Smooth muscle cell (in vitro differentiated cells): ENCODE data around the gene RNPEPL1. TPM values are rescaled to one million over a fixed set of nuclear protein-coding genes. Genes with fewer than 3 reads are reported as not detected.

Experiments used
- DNase-seq: peaks from one replicate; lab custom pipeline; 2025; ENCODE audit not compliant: unreplicated experiment; lab: John Stamatoyannopoulos, UW
- H2AFZ ChIP-seq: fragments of 200-600 bp; sonication (generic); 2 replicates; pipeline ENCODE4 v1.6.0; 2016; ENCODE audit warnings: antibody characterized with exemption, low read depth, mild to moderate bottlenecking
- H3F3A ChIP-seq: fragments of 200-600 bp; sonication (generic); 2 replicates; pipeline ENCODE4 v1.6.0; 2017; ENCODE audit warnings: antibody characterized with exemption, low read depth
- H3K27ac ChIP-seq: fragments of 200-600 bp; sonication (generic); 2 replicates; pipeline ENCODE4 v1.5.1; 2016; ENCODE audit warnings: low read depth, mild to moderate bottlenecking
- H3K27me3 ChIP-seq: fragments of 200-600 bp; sonication (generic); 2 replicates; pipeline ENCODE4 v1.6.1; 2016; ENCODE audit warnings: low read depth, mild to moderate bottlenecking
- H3K36me3 ChIP-seq: fragments of 200-600 bp; sonication (generic); 2 replicates; pipeline ENCODE4 v1.5.1; 2016; ENCODE audit warnings: low read depth
- H3K4me1 ChIP-seq: fragments of 200-600 bp; sonication (generic); 2 replicates; pipeline ENCODE4 v1.5.1; 2016; ENCODE audit warnings: low read depth
- H3K4me2 ChIP-seq: fragments of 200-600 bp; sonication (generic); 2 replicates; pipeline ENCODE4 v1.6.0; 2016; ENCODE audit warnings: mild to moderate bottlenecking
- H3K4me3 ChIP-seq: fragments of 200-600 bp; sonication (generic); 2 replicates; pipeline ENCODE4 v1.5.1; 2016; ENCODE audit warnings: mild to moderate bottlenecking
- H3K79me2 ChIP-seq: fragments of 200-600 bp; sonication (generic); 2 replicates; pipeline ENCODE4 v1.6.0; 2016; ENCODE audit warnings: low read depth, mild to moderate bottlenecking
- H3K9ac ChIP-seq: fragments of 200-600 bp; sonication (generic); 2 replicates; pipeline ENCODE4 v1.6.0; 2016; ENCODE audit warnings: low read depth
- H3K9me3 ChIP-seq: fragments of 200-600 bp; sonication (generic); replicated peaks from 2 replicates; pipeline ENCODE4 v1.5.1; 2016; ENCODE audit warnings: low read depth
- H4K20me1 ChIP-seq: fragments of 200-600 bp; sonication (generic); 2 replicates; pipeline ENCODE4 v1.6.0; 2016; ENCODE audit warnings: low read depth
- CTCF ChIP-seq: fragments of 200-600 bp; sonication (generic); IDR thresholded peaks from 2 replicates; pipeline ENCODE4 v1.5.1; 2017; ENCODE audit warnings: borderline replicate concordance, mild to moderate bottlenecking, antibody characterized with exemption; ENCODE audit not compliant: insufficient read depth, poor library complexity, severe bottlenecking
- WGBS: methylation state at CpG from one replicate; pipeline ENCODE4 v1.1.7; 2016; ENCODE audit warnings: low lambda C conversion rate; 5-methylcytosine and 5-hydroxymethylcytosine counted together
- polyA plus RNA-seq: library from polyadenylated mRNA; unstranded; fragments of >200 nt; fragmentation: Nextera tagmentation; extraction: Ambion mirVana; gene quantifications from 2 replicates; pipeline ENCODE4 v1.2.1, GENCODE V29; 2016
- total RNA-seq: library from RNA; depleted of rRNA; stranded (reverse); fragments of >200 nt; gene quantifications from 2 replicates; pipeline ENCODE4 v1.2.3, GENCODE V29; 2014

Gene RNPEPL1
- total and polyA plus RNA-seq, 2 experiments from 2014 or later, result 15.3 to 40.9 TPM

DNA sequence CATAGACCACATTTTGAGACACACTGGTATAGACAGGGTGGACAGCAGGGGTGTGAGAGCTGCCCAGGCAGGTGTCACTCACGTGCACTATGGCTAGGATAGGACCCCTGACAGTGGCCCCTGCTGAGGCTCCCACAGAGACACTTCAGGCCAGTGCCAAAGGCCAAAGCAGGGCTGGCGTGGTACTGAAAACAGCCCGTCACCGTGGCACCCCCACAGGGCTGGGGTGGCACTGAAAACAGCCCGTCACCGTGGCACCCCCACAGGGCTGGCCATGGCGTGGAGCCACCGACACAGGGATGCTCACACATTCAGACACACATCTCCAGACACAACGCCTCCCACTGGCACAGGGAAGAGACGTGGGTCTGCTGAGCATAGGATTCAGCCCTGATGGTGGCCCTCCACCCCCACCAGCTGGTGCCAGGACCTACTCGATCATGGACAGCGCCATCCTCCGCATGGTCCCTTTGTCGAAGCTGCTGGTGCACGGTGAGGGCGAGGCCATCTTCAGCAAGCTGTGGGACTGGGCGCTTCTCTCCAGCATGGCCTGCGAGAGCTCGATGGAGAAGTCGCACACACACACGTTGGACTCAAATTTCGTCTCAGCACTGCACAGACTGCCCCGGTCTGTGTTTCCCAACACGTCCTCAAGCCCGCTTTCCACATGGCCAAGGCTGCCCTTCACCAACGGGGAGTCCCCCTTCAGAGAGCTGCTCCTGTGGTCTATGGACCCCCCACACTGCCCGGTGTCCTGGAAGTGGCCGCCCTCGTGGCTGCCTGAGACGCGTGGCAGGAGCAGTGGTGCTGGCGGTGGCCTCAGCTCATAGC, 44.6 kb upstream of the RNPEPL1 start:
- no peaks in the 10 kb centered on the region for H3K4me1 ChIP-seq

DNA sequence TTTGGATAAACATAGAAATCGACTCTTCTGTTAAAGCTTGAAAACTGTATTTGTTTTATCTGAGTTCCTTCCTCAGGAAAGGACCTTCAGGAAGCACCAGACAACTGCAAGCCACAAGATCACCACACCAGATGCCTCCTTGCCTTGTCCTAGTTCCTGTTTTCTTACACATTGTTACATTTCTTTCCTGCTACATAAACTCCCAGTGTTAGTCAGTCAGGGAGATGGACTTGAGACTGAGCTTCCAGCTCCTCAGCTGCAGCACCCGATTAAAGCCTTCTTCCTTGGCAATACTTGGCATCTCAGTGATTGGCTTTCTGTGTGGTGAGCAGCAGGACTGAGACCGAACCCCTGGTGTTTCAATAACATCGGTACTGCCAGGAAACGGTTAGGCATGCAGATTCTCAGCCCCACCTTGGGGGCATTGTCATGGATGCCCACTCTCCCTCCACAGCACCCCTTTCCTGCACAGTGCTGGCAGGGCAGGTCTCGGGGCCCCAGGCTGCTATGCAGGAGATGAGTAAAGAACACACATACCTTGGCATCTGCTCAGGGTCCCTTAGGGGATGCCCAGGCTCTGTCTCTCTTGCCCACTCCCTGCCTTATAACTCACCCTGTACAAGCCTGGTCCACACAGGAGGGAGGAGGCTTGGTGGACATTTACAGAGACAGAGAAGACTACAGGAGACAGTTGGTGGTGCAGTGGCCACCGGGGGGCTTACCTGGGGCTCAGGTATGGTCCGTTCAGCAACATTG, 43.1 kb upstream of the RNPEPL1 start:
- Histone ChIP-seq H3K4me1 (no peaks in the 10 kb centered on the region), H3K79me2 (no peaks in the 10 kb centered on the region), H3K27ac (no peak overlapping the region), H3F3A (no peaks in the 10 kb centered on the region), H2AFZ (no peak overlapping the region), H3K4me3 (no peak overlapping the region), H3K9me3 (no peaks in the 10 kb centered on the region), H3K9ac (no peak overlapping the region), H3K27me3 (peaks cover 6% of the 10 kb centered on the region), H4K20me1 (no peaks in the 10 kb centered on the region), H3K36me3 (no peaks in the 10 kb centered on the region), H3K4me2 (no peak overlapping the region)
- TF ChIP-seq CTCF, result no peak
- WGBS, result over 99% methylated on average over 7 of the region's 8 CpGs
- no peak for DNase-seq

More for the DNA sequence above, 44.6 kb upstream of the RNPEPL1 start:
- no peak overlapping the region for H3K4me3 ChIP-seq
- H3K36me3 ChIP-seq, result no peaks in the 10 kb centered on the region
- TF ChIP-seq CTCF, result no peak
- no peaks in the 10 kb centered on the region for H4K20me1 ChIP-seq
- no peaks in the 10 kb centered on the region for H3F3A ChIP-seq
- H3K27ac ChIP-seq, result no peak overlapping the region
- H3K9me3 ChIP-seq, result no peaks in the 10 kb centered on the region
- WGBS, result 98% methylated on average over 32 of the region's 32 CpGs
- DNase-seq, result no peak
- no peak overlapping the region for H2AFZ ChIP-seq
- no peak overlapping the region for H3K4me2 ChIP-seq
- no peaks in the 10 kb centered on the region for H3K79me2 ChIP-seq
- no peak overlapping the region for H3K9ac ChIP-seq
- H3K27me3 ChIP-seq, result peaks cover 10% of the 10 kb centered on the region

DNA sequence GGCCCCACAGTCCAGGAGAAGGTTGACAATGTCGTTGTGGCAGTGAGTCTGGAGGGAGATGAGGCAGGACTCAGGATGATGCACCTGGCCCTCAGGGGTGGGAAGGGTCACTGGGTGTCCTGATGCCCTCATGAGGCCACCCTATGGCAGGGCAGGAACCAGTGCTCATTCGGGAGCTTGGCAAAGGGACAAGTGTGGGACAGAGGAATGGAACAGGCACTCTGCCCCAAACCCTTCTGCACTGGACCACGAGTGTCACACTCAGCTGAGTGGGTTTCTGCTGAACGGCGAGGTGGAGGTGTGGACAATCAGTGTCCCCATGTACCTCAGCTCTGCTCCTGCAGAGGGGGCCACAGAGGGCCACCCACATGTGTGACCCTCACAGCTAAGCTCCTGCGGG, 42.5 kb upstream of the RNPEPL1 start:
- H4K20me1 ChIP-seq, result no peaks in the 10 kb centered on the region
- no peaks in the 10 kb centered on the region for H3K36me3 ChIP-seq
- H3K4me1 ChIP-seq, result no peaks in the 10 kb centered on the region
- no peak for TF ChIP-seq CTCF
- no peak overlapping the region for H3K27ac ChIP-seq
- no peak overlapping the region for H3K4me2 ChIP-seq
- no peaks in the 10 kb centered on the region for H3F3A ChIP-seq
- peaks cover under 1% of the 10 kb centered on the region for H3K27me3 ChIP-seq
- no peak overlapping the region for H3K4me3 ChIP-seq
- no peak overlapping the region for H3K9ac ChIP-seq
- H3K79me2 ChIP-seq, result no peaks in the 10 kb centered on the region
- no peak for DNase-seq
- 97% methylated on average over 6 of the region's 6 CpGs for WGBS
- H2AFZ ChIP-seq, result no peak overlapping the region
- H3K9me3 ChIP-seq, result no peaks in the 10 kb centered on the region
